Stimulated activated naive CD8-positive, alpha-beta T cell treated with anti-CD3 and anti-CD28 coated beads, Interleukin-15, amount 100 ng/mL, for 72 hours (primary cell): ENCODE results near the gene SHISA9.

Experiments used
- ATAC-seq: fragments of 150-1000 bp; cut with Tn5 transposase; 2 replicates; pipeline ENCODE4 v1.10.0; 2021; ENCODE audit warnings: mild to moderate bottlenecking, moderate library complexity
- DNase-seq, 2 donors: peaks; one replicate each; pipeline ENCODE4 v3.0.0; 2021 to 2022
- H3K27ac Mint-ChIP-seq, 2 donors: one replicate each; pipeline ENCODE4 v1.8.0; 2022; ENCODE audit warnings: mild to moderate bottlenecking in 2 of 2, mixed read lengths in 2 of 2, moderate library complexity in 2 of 2
- H3K27me3 Mint-ChIP-seq: one replicate; pipeline ENCODE4 v1.8.0; 2022; ENCODE audit warnings: mixed read lengths
- H3K4me1 Mint-ChIP-seq: one replicate; pipeline ENCODE4 v1.8.0; 2022; ENCODE audit warnings: mild to moderate bottlenecking, mixed read lengths
- H3K4me3 Mint-ChIP-seq, 2 donors: one replicate each; pipeline ENCODE4 v1.8.0; 2022; ENCODE audit warnings: mild to moderate bottlenecking in 2 of 2, mixed read lengths in 2 of 2, moderate library complexity in 1 of 2
- H3K9me3 Mint-ChIP-seq, 2 donors: one replicate each; pipeline ENCODE4 v1.8.0; 2022; ENCODE audit warnings: mixed read lengths in 2 of 2

SHISA9 gene

DNA sequence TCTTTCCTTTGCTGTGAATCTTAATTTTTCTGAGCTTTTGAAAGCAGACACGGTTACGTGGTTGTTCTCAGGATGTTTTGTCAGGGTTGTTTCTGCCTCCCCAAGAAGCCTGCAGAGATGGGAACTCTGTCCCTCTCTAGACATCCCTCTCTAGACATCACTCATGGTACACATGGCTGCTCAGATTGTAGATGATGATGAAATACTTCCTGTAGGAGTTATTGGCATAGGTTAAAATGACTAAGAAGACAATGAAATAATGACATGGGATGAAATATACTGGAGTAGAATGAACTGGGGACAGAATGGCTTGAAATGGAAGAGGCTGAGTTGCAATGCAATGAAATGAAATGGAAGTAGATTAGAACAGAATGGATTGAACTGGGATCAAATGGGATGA is 253.4 kb downstream of the SHISA9 start:
- ATAC-seq, result no peak
- no peak overlapping the region for H3K27ac Mint-ChIP-seq
- H3K4me3 Mint-ChIP-seq, result no peak overlapping the region
- no peaks in the 10 kb centered on the region for H3K4me1 Mint-ChIP-seq
- H3K27me3 Mint-ChIP-seq, result no peaks in the 10 kb centered on the region
- no peak for DNase-seq
- peaks cover 0 to 8% of the 10 kb centered on the region in 2 donors for H3K9me3 Mint-ChIP-seq

GRCh38 chr16:13155377-13155776 is 254.0 kb downstream of the SHISA9 start:
- DNase-seq (no peak), ATAC-seq (no peak)
- Mint-ChIP-seq H3K9me3 (peaks cover 0 to 8% of the 10 kb centered on the region in 2 donors), H3K27me3 (no peaks in the 10 kb centered on the region), H3K27ac (no peak overlapping the region), H3K4me3 (no peak overlapping the region), H3K4me1 (no peaks in the 10 kb centered on the region)

GRCh38 chr16:13155780-13156179 is 254.4 kb downstream of the SHISA9 start:
- H3K9me3 Mint-ChIP-seq, result peaks cover 0 to 8% of the 10 kb centered on the region in 2 donors
- no peak for DNase-seq
- no peak for ATAC-seq
- H3K4me3 Mint-ChIP-seq, result no peak overlapping the region
- H3K4me1 Mint-ChIP-seq, result no peaks in the 10 kb centered on the region
- H3K27ac Mint-ChIP-seq, result no peak overlapping the region
- H3K27me3 Mint-ChIP-seq, result no peaks in the 10 kb centered on the region

DNA sequence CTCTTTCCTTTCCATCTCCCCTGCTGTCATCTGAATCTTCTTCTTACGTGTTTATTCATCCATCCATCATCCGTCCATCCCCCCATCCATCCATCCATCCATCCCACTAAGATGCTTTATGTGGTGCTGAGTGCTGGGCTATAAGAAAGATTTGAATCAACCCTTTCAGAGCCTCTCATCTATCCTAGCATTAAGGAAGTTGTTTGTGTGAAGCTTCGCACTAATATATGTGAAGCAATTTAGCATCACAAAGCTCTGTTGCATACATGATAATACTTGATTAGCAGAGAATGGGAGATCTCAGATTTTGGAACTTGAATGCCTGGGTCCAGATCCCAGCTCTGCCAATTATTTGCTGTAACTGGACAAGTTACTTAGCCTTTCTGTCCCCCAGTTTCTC is 255.7 kb downstream of the SHISA9 start:
- DNase-seq, result no peak
- H3K4me3 Mint-ChIP-seq, result no peak overlapping the region
- no peak for ATAC-seq
- H3K27ac Mint-ChIP-seq, result no peak overlapping the region
- H3K9me3 Mint-ChIP-seq, result peaks cover 4 to 8% of the 10 kb centered on the region in 2 donors
- H3K27me3 Mint-ChIP-seq, result no peaks in the 10 kb centered on the region
- H3K4me1 Mint-ChIP-seq, result no peaks in the 10 kb centered on the region

- H3K27ac Mint-ChIP-seq, result no peak overlapping the region
- H3K4me1 Mint-ChIP-seq, result no peaks in the 10 kb centered on the region
- no peak overlapping the region for H3K4me3 Mint-ChIP-seq
- no peak for ATAC-seq
- DNase-seq, result no peak
- no peaks in the 10 kb centered on the region for H3K27me3 Mint-ChIP-seq
- H3K9me3 Mint-ChIP-seq, result peaks cover 0 to 9% of the 10 kb centered on the region in 2 donors
These were observed 257.0 kb downstream of the SHISA9 start for GRCh38 chr16:13158427-13158826.

DNA sequence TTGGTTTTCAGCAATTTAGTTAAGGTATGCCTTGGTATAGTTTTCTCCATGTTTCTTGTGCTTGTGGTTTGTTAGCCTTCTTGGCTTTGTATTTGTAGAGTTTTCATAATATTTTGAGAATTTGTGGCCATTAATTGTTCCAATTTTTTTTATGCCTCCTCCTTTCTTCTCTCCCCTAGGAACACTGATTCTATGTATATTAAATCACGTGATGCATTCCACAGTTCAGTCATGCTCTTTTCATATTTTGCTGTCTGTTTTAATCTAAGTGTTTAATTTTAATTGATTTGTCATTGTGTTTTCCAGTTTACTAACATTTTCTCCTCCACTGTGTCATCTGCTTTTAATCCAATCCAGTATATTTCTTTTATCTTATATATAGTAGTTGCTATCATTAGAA is 263.6 kb downstream of the SHISA9 start:
- ATAC-seq (no peak), DNase-seq (no peak)
- Mint-ChIP-seq H3K27ac (no peak overlapping the region), H3K4me3 (no peak overlapping the region), H3K4me1 (no peaks in the 10 kb centered on the region), H3K9me3 (peaks cover 20 to 36% of the 10 kb centered on the region in 2 donors), H3K27me3 (no peaks in the 10 kb centered on the region)

- Mint-ChIP-seq H3K4me3 (no peak overlapping the region), H3K9me3 (peaks cover 20 to 27% of the 10 kb centered on the region in 2 donors), H3K27me3 (no peaks in the 10 kb centered on the region), H3K4me1 (no peaks in the 10 kb centered on the region), H3K27ac (no peak overlapping the region)
- ATAC-seq, result no peak
- no peak for DNase-seq
These were observed 266.7 kb downstream of the SHISA9 start for GRCh38 chr16:13168091-13168572.

DNA sequence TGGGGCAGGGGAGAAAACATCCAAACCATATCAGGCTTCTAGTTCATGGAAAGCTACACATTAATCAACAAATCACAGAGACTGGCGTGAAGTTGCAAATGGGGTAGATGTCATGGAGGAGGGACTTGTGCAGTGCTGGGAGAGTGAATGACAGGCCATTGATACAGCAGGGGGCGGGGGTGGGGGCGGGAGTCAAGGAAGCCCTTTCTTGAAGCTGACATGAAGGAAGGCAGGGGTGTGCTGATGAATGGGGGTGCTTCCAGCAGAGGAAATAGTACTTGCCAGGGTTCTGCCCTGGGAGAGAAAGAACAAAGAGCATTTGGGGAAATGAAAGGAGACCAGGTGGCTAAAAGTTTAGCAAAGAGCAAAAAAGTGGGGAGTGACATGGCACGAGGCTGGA is 269.9 kb downstream of the SHISA9 start:
- ATAC-seq (no peak), DNase-seq (no peak)
- no peaks in the 10 kb centered on the region for H3K4me1 Mint-ChIP-seq
- H3K9me3 Mint-ChIP-seq, result peaks cover 16 to 20% of the 10 kb centered on the region in 2 donors
- no peaks in the 10 kb centered on the region for H3K27me3 Mint-ChIP-seq
- no peak overlapping the region for H3K4me3 Mint-ChIP-seq
- H3K27ac Mint-ChIP-seq, result no peak overlapping the region

- DNase-seq (no peak), ATAC-seq (no peak)
- Mint-ChIP-seq H3K4me1 (no peaks in the 10 kb centered on the region), H3K27me3 (peaks cover 10% of the 10 kb centered on the region), H3K4me3 (no peak overlapping the region), H3K27ac (no peak overlapping the region), H3K9me3 (peaks cover 0 to 6% of the 10 kb centered on the region in 2 donors)
These were observed 275.3 kb downstream of the SHISA9 start for GRCh38 chr16:13176711-13177110.

GRCh38 chr16:13178318-13178717 is 276.9 kb downstream of the SHISA9 start:
- H3K27me3 Mint-ChIP-seq, result peaks cover 10% of the 10 kb centered on the region

GRCh38 chr16:13181432-13181831 is 280.0 kb downstream of the SHISA9 start:
- Mint-ChIP-seq H3K27ac (no peak overlapping the region), H3K4me3 (no peak overlapping the region), H3K9me3 (peaks cover 0 to 18% of the 10 kb centered on the region in 2 donors), H3K27me3 (peaks cover 11% of the 10 kb centered on the region), H3K4me1 (no peaks in the 10 kb centered on the region)
- ATAC-seq, result no peak
- DNase-seq, result no peak

More at GRCh38 chr16:13178318-13178717, 276.9 kb downstream of the SHISA9 start:
- H3K4me3 Mint-ChIP-seq, result no peak overlapping the region
- ATAC-seq (no peak), DNase-seq (no peak)
- H3K9me3 Mint-ChIP-seq, result peaks cover 0 to 7% of the 10 kb centered on the region in 2 donors
- H3K27ac Mint-ChIP-seq, result no peak overlapping the region
- H3K4me1 Mint-ChIP-seq, result no peaks in the 10 kb centered on the region

DNA sequence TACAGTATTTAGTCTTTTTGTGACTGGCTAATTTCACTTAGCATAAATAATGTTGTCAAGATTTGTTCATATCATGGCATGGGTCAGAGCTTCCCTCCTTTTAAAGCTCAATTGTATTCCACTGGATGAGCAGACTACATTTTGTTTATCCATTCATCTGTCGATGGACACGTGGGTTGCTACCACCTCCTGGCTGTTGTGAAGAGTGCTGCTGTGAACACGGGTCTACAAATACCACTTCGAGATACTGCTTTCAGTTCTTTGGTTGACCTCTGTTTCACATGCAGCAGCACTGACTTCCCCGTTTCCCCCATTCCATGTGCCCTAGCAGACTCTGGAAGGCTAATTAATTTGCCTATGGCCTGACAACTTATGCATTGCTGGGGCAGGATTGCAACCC is 285.4 kb downstream of the SHISA9 start:
- DNase-seq (no peak), ATAC-seq (no peak)
- no peak overlapping the region for H3K4me3 Mint-ChIP-seq
- peaks cover 0 to 11% of the 10 kb centered on the region in 2 donors for H3K9me3 Mint-ChIP-seq
- H3K4me1 Mint-ChIP-seq, result no peaks in the 10 kb centered on the region
- no peak overlapping the region for H3K27ac Mint-ChIP-seq
- peaks cover 24% of the 10 kb centered on the region for H3K27me3 Mint-ChIP-seq

- Mint-ChIP-seq H3K27me3 (peaks cover 24% of the 10 kb centered on the region), H3K9me3 (peaks cover 8 to 9% of the 10 kb centered on the region in 2 donors), H3K4me1 (no peaks in the 10 kb centered on the region), H3K27ac (no peak overlapping the region), H3K4me3 (no peak overlapping the region)
- no peak for ATAC-seq
- no peak for DNase-seq
These were observed 287.9 kb downstream of the SHISA9 start for GRCh38 chr16:13189250-13189649.

DNA sequence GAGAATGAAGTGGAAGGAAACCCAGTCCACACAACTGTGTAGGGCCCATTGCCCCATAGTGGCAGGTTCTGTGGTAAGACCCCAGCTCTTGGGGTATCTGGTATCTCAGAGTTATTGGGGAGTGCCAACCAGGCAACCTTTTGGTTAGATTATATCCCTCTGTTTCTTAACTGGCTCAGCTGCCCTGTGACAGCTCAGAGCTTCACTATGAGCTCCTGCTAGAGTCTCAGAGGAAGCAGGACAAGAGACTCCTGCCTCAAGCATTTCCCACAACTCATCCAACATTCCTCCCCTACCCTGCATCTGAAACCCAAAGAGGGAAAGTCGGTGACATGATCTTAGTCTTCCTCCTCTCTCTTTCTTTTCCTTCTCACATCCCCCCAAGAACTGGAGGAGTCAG is 292.3 kb downstream of the SHISA9 start:
- H3K4me3 Mint-ChIP-seq, result no peak overlapping the region
- no peak for DNase-seq
- H3K9me3 Mint-ChIP-seq, result peaks cover 9 to 14% of the 10 kb centered on the region in 2 donors
- no peak overlapping the region for H3K27ac Mint-ChIP-seq
- no peak for ATAC-seq
- peaks cover 5% of the 10 kb centered on the region for H3K27me3 Mint-ChIP-seq
- no peaks in the 10 kb centered on the region for H3K4me1 Mint-ChIP-seq

DNA sequence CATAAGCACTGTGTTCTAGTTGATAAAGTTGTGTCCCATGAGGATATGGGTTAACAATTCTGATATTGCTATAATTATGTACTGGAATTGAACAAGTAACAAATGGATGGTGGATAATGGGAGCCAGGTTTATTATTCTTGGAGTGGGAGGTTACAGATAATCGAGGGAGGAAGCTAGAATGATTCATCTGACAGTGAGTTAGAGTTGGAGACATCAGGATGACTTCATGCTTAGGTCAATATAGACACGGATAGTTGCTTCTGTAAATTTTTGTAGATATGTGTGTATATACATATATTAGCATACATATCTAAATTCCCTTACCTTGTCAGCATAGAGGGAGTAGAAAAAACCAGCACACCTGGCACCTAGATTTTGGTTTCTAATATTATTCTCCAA is 293.4 kb downstream of the SHISA9 start:
- DNase-seq, result no peak
- no peaks in the 10 kb centered on the region for H3K4me1 Mint-ChIP-seq
- no peak overlapping the region for H3K27ac Mint-ChIP-seq
- H3K4me3 Mint-ChIP-seq, result no peak overlapping the region
- H3K9me3 Mint-ChIP-seq, result peaks cover 9 to 14% of the 10 kb centered on the region in 2 donors
- H3K27me3 Mint-ChIP-seq, result no peaks in the 10 kb centered on the region
- no peak for ATAC-seq

GRCh38 chr16:13203725-13204124 is 302.3 kb downstream of the SHISA9 start:
- Mint-ChIP-seq H3K4me3 (no peak overlapping the region), H3K27ac (no peak overlapping the region), H3K4me1 (no peaks in the 10 kb centered on the region), H3K27me3 (no peaks in the 10 kb centered on the region), H3K9me3 (peaks cover 0 to 6% of the 10 kb centered on the region in 2 donors)
- no peak for ATAC-seq
- DNase-seq, result no peak

GRCh38 chr16:13205352-13205751 is 304.0 kb downstream of the SHISA9 start:
- H3K4me1 Mint-ChIP-seq, result no peaks in the 10 kb centered on the region
- no peak overlapping the region for H3K27ac Mint-ChIP-seq
- peaks cover 0 to 6% of the 10 kb centered on the region in 2 donors for H3K9me3 Mint-ChIP-seq
- DNase-seq, result no peak
- no peak overlapping the region for H3K4me3 Mint-ChIP-seq
- H3K27me3 Mint-ChIP-seq, result no peaks in the 10 kb centered on the region
- ATAC-seq, result no peak
